ENCODE measurements around the gene SH3BGRL2.

SH3BGRL2 gene

GRCh38 chr6:79750806-79751205 is 119.7 kb downstream of the SH3BGRL2 start:
- TF ChIP-seq ZNF274 (IDR thresholded peaks at IDR 0.05; ENCODE audit: low read depth, low read length) (no peak), SUZ12 (IDR thresholded peaks at IDR 0.05; ENCODE audit: extremely low read depth, insufficient read depth, insufficient read length) (no peak), YY1 (IDR thresholded peaks at IDR 0.05; ENCODE audit: insufficient read depth, insufficient read length) (no peak)
- H3K9ac ChIP-seq (ENCODE audit: insufficient read length, low read depth), result no peak overlapping the region
- no peaks in the 10 kb centered on the region for H3K4me1 ChIP-seq (ENCODE audit: insufficient read depth, insufficient read length)
- DNase-seq (ENCODE audit: low read depth, low spot score), result no peak
- no peak overlapping the region for H3K4me3 ChIP-seq (ENCODE audit: insufficient read length, low read depth)
- H3K27me3 ChIP-seq (ENCODE audit: insufficient read depth, insufficient read length), result no peaks in the 10 kb centered on the region
- no peaks in the 10 kb centered on the region for H3K36me3 ChIP-seq (ENCODE audit: insufficient read depth, insufficient read length, low read length)
- H3K9me3 ChIP-seq (ENCODE audit: insufficient read depth, low read length), result no peaks in the 10 kb centered on the region

All from NT2/D1 (cell line).